ENCODE measurements around the gene SMO. TPM values are rescaled to one million over a fixed set of nuclear protein-coding genes. Genes with fewer than 3 reads are reported as not detected.

Gene SMO
- total and polyA plus RNA-seq, 2 donors (not counting 3 experiments of a cell fraction or from before 2014, with no cell fraction given): 13.2 to 16.5 TPM

DNA sequence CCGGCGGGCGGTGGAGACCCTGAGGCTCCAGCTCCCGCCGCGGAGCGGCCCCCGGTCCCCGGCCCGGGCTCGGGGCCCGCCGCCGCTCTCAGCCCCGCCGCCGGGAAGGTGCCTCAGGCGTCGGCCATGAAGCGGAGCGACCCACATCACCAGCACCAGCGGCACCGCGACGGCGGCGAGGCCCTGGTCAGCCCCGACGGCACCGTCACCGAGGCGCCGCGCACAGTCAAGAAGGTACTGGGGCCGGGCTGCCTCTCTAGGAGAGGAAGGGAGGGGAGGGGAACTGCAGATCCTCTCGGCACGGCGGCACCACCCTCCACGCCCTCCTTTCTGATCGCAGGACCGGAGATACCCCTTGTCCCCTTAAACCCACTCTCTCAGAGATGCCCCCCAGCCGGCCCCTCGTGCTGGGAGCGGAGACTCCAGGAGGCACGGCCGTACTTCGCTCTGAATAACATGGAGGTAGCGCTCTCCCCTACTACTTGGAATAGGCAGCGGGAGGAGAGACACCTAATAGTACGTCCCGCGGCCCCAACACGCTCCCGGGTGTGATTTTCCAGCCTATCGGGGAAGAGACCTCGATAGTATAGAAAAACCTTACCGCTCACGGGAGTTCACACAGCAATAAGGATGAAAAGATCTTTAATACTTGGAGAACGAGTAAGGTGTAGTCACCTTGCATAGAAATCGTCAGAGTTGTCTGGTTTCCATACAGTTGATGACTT, 36.9 kb downstream of the SMO start:
- no peaks in the 10 kb centered on the region for H3K9me3 ChIP-seq (replicated peaks; ENCODE audit: control insufficient read depth, insufficient read depth, low read length)
- BruUV-seq (replicated peaks): no TSS peak
- peak overlapping the region; percentile 76 for H3K9ac ChIP-seq (replicated peaks; ENCODE audit: extremely low read depth, insufficient read depth, low read length)
- H3K27me3 ChIP-seq (ENCODE audit: control insufficient read depth in 2 of 2, insufficient read depth in 2 of 2, low read length in 2 of 2): no peaks in the 10 kb centered on the region
- peaks cover 2% of the 10 kb centered on the region for H3K79me2 ChIP-seq (ENCODE audit: control insufficient read depth, insufficient read depth, low read length)
- H3K27ac ChIP-seq (ENCODE audit: insufficient read depth, low read depth, low read length): peak overlapping the region; percentile 10
- peaks cover 22% of the 10 kb centered on the region for H3K4me1 ChIP-seq (ENCODE audit: control insufficient read depth, extremely low read depth, insufficient read depth, low read length)
- POLR2A ChIA-PET: interaction anchor here (0.6 kb wide), 1 partner anchor 675 kb away, joined by 5 read pairs; no protein-coding TSS in a partner anchor
- CTCF ChIA-PET: interaction anchor here (0.7 to 1.7 kb wide), 19 partner anchors 8 to 422 kb away, joined by 3 to 16 read pairs (median 4); no protein-coding TSS in a partner anchor
- H3K4me2 ChIP-seq (ENCODE audit: insufficient read depth, low read length): peak overlapping the region; percentile 79
- H3K36me3 ChIP-seq (ENCODE audit: control insufficient read depth in 2 of 2, extremely low read depth in 1 of 2, insufficient read depth in 2 of 2, low read length in 2 of 2): no peaks in the 10 kb centered on the region
- H3K9me1 ChIP-seq (replicated peaks; ENCODE audit: control insufficient read depth, extremely low read depth, insufficient read depth, low read length): no peaks in the 10 kb centered on the region
- H4K20me1 ChIP-seq (replicated peaks; ENCODE audit: control insufficient read depth, extremely low read depth, insufficient read depth, low read length): no peaks in the 10 kb centered on the region
- peak overlapping the region; percentile 74 to 94 (median 79) for H3K4me3 ChIP-seq (replicated peaks in 1 of 3; ENCODE audit: insufficient read depth in 1 of 3, low read depth in 1 of 3, low read length in 3 of 3)
- DNase-seq (ENCODE audit: low read depth, low spot score): peak; percentile 72
- no peak for FAIRE-seq
- H2AFZ ChIP-seq (ENCODE audit: low read depth, low read length): peak overlapping the region; percentile 92
- intact Hi-C loops (cut with micrococcal nuclease): loop anchor here (1.0 kb wide), 1 partner anchor 46 kb away; no protein-coding TSS in a partner anchor
- peak; percentile 46 for TF ChIP-seq POLR2A (IDR thresholded peaks at IDR 0.05; ENCODE audit: low read depth, low read length)
- TF ChIP-seq, protein P1, sequence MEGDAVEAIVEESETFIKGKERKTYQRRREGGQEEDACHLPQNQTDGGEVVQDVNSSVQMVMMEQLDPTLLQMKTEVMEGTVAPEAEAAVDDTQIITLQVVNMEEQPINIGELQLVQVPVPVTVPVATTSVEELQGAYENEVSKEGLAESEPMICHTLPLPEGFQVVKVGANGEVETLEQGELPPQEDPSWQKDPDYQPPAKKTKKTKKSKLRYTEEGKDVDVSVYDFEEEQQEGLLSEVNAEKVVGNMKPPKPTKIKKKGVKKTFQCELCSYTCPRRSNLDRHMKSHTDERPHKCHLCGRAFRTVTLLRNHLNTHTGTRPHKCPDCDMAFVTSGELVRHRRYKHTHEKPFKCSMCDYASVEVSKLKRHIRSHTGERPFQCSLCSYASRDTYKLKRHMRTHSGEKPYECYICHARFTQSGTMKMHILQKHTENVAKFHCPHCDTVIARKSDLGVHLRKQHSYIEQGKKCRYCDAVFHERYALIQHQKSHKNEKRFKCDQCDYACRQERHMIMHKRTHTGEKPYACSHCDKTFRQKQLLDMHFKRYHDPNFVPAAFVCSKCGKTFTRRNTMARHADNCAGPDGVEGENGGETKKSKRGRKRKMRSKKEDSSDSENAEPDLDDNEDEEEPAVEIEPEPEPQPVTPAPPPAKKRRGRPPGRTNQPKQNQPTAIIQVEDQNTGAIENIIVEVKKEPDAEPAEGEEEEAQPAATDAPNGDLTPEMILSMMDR (IDR thresholded peaks at IDR 0.05; ENCODE audit: extremely low read depth in 1 of 2, insufficient read depth in 1 of 2, low read depth in 1 of 2, low read length in 2 of 2): no peak
- dilution Hi-C loops (cut with MboI; ENCODE audit: extremely low pct_ligation_motif_present, low sequenced_read_pairs): no loop called here

DNA sequence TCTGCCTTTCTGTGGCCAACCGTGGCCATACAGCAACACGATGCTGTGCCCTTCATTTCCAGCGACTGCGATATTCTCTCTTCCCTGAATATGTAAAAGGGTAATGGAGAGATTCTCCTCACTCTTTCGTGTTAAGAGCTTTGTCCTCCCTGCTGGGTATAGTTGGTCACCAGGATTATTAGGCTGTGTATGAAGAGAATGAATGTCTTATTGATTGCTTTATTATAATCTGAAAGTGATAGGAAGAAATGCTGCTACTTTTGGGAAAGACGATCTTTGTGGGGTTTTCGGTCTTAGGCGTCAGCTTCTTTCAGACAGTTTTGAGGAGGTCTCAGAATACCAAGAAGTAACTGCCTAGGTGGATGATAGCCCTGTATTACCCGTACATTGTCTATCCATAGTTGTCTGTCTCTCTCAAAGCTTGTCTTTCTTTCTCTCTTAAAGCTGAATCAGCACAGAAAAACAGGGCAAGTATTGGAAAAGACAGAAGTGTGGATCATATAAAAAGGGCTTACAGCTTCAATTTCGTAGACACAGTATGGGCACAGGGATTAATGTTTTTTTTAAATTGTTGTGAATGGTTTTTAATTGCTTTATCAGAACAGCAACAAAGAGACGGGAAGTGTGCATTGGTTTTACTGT, 37.6 kb downstream of the SMO start:
- Histone ChIP-seq H3K9me3 (replicated peaks; ENCODE audit: control insufficient read depth, insufficient read depth, low read length) (no peaks in the 10 kb centered on the region), H3K27ac (ENCODE audit: insufficient read depth, low read depth, low read length) (peak overlapping the region; percentile 10), H3K27me3 (ENCODE audit: control insufficient read depth in 2 of 2, insufficient read depth in 2 of 2, low read length in 2 of 2) (no peaks in the 10 kb centered on the region), H3K9me1 (replicated peaks; ENCODE audit: control insufficient read depth, extremely low read depth, insufficient read depth, low read length) (no peaks in the 10 kb centered on the region), H3K4me2 (ENCODE audit: insufficient read depth, low read length) (peak overlapping the region; percentile 79), H3K4me1 (ENCODE audit: control insufficient read depth, extremely low read depth, insufficient read depth, low read length) (peaks cover 22% of the 10 kb centered on the region), H3K79me2 (ENCODE audit: control insufficient read depth, insufficient read depth, low read length) (peaks cover 2% of the 10 kb centered on the region), H3K9ac (replicated peaks; ENCODE audit: extremely low read depth, insufficient read depth, low read length) (peak overlapping the region; percentile 76), H2AFZ (ENCODE audit: low read depth, low read length) (peak overlapping the region; percentile 92), H4K20me1 (replicated peaks; ENCODE audit: control insufficient read depth, extremely low read depth, insufficient read depth, low read length) (no peaks in the 10 kb centered on the region), H3K36me3 (ENCODE audit: control insufficient read depth in 2 of 2, extremely low read depth in 1 of 2, insufficient read depth in 2 of 2, low read length in 2 of 2) (no peaks in the 10 kb centered on the region), H3K4me3 (replicated peaks in 1 of 3; ENCODE audit: insufficient read depth in 1 of 3, low read depth in 1 of 3, low read length in 3 of 3) (peak overlapping the region; percentile 74 to 94 (median 79))
- DNase-seq (ENCODE audit: low read depth, low spot score) (no peak), FAIRE-seq (peak; percentile 58)
- ChIA-PET CTCF (interaction anchor here (0.7 to 1.7 kb wide), 15 partner anchors 8 to 422 kb away, joined by 3 to 16 read pairs (median 4); no protein-coding TSS in a partner anchor), POLR2A (interaction anchor here (0.6 kb wide), 1 partner anchor 676 kb away, joined by 5 read pairs; no protein-coding TSS in a partner anchor)
- intact Hi-C loops (cut with micrococcal nuclease) (loop anchor here (1.0 kb wide), 1 partner anchor 45 kb away; no protein-coding TSS in a partner anchor), dilution Hi-C loops (cut with MboI; ENCODE audit: extremely low pct_ligation_motif_present, low sequenced_read_pairs) (no loop called here)
- TF ChIP-seq JUN (IDR thresholded peaks at IDR 0.05; ENCODE audit: borderline replicate concordance, insufficient read depth, insufficient read length, low read depth) (no peak), MYC (IDR thresholded peaks at IDR 0.05; ENCODE audit: low read depth, low read length) (no peak), FOS (IDR thresholded peaks at IDR 0.05; ENCODE audit: borderline replicate concordance, insufficient read depth, low read length) (no peak), POLR2A (IDR thresholded peaks at IDR 0.05; ENCODE audit: low read depth, low read length) (no peak), POLR2AphosphoS5 (IDR thresholded peaks at IDR 0.05; ENCODE audit: insufficient read depth, low read depth, low read length) (no peak), EZH2 (IDR thresholded peaks at IDR 0.05; ENCODE audit: borderline replicate concordance, low read depth, low read length, severe bottlenecking) (no peak), GATA2 (IDR thresholded peaks at IDR 0.05; ENCODE audit: insufficient read depth, insufficient read length, low read depth, low read length) (no peak)
- TF ChIP-seq, protein P1 (IDR thresholded peaks at IDR 0.05; ENCODE audit: extremely low read depth in 1 of 2, insufficient read depth in 1 of 2, low read depth in 1 of 2, low read length in 2 of 2): no peak
- TF ChIP-seq, protein P2, sequence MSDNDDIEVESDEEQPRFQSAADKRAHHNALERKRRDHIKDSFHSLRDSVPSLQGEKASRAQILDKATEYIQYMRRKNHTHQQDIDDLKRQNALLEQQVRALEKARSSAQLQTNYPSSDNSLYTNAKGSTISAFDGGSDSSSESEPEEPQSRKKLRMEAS (IDR thresholded peaks at IDR 0.05; ENCODE audit: insufficient read depth, insufficient read length): no peak
- BruUV-seq (replicated peaks): TSS peak; percentile 25

All from endothelial cell of umbilical vein (primary cell).